Caco-2 (cell line): ENCODE measurements around the gene ATP13A1. TPM values are rescaled to one million over a fixed set of nuclear protein-coding genes. Genes with fewer than 3 reads are reported as not detected.

Experiments used
- BruUV-seq: library from RNA; stranded (reverse); fragments of 400-500 nt; replicated peaks from 2 replicates; lab custom pipeline; 2021; lab: Mats Ljungman, UMichigan
- CTCF ChIA-PET: fragments of 300-600 bp; sonication (Branson Sonifier 250); formaldehyde crosslinking; loops from one replicate; lab custom pipeline; 2022; ENCODE audit warnings: antibody characterized with exemption; lab: Charles Lee
- POLR2A ChIA-PET: fragments of 300-600 bp; sonication (Branson Sonifier 250); formaldehyde crosslinking; loops from one replicate; lab custom pipeline; 2022; ENCODE audit warnings: antibody characterized with exemption; lab: Charles Lee
- DNase-seq, 2 experiments: peaks; one replicate each; pipeline versions ENCODE4 v3.0.0 to v3.0.0-alpha.2; 2020 to 2022
- H3K27me3 ChIP-seq: replicated peaks from 2 replicates; pipeline ENCODE4 v1.6.0; 2011; ENCODE audit warnings: low read length; ENCODE audit not compliant: control insufficient read depth, insufficient read depth
- H3K36me3 ChIP-seq: 2 replicates; pipeline ENCODE4 v1.5.1; 2011; ENCODE audit warnings: low read length; ENCODE audit not compliant: control insufficient read depth, insufficient read depth
- H3K4me1 ChIP-seq: fragments of 250-450 bp; sonication (Bioruptor Pico); 2 replicates; pipeline ENCODE4 v1.5.1; 2020; ENCODE audit warnings: mild to moderate bottlenecking
- H3K4me3 ChIP-seq: 2 replicates; pipeline ENCODE4 v1.5.1; 2011; ENCODE audit warnings: low read depth, mild to moderate bottlenecking, control low read depth, low read length
- H3K9me3 ChIP-seq: fragments of 250-450 bp; sonication (Bioruptor Pico); 2 replicates; pipeline ENCODE4 v1.5.1; 2020; ENCODE audit warnings: mild to moderate bottlenecking, moderate library complexity
- H3K27ac Mint-ChIP-seq: one replicate; pipeline ENCODE4 v1.8.0; 2022; ENCODE audit warnings: mixed read lengths; ENCODE audit not compliant: unreplicated experiment
- H3K27me3 Mint-ChIP-seq: one replicate; pipeline ENCODE4 v1.8.0; 2022; ENCODE audit warnings: mixed read lengths; ENCODE audit not compliant: insufficient read depth, unreplicated experiment
- H3K36me3 Mint-ChIP-seq: one replicate; pipeline ENCODE4 v1.8.0; 2022; ENCODE audit warnings: mild to moderate bottlenecking, mixed read lengths; ENCODE audit not compliant: insufficient read depth, unreplicated experiment
- H3K4me1 Mint-ChIP-seq: one replicate; pipeline ENCODE4 v1.8.0; 2022; ENCODE audit warnings: low read depth, mixed read lengths; ENCODE audit not compliant: unreplicated experiment
- H3K4me3 Mint-ChIP-seq: one replicate; pipeline ENCODE4 v1.8.0; 2022; ENCODE audit warnings: mild to moderate bottlenecking, moderate library complexity, mixed read lengths; ENCODE audit not compliant: unreplicated experiment
- H3K9me3 Mint-ChIP-seq: one replicate; pipeline ENCODE4 v1.8.0; 2022; ENCODE audit warnings: mixed read lengths; ENCODE audit not compliant: unreplicated experiment
- CTCF ChIP-seq, 2 experiments: fragments of 200-600 bp in 1 of 2; IDR thresholded peaks; 1 replicate in 1 of 2; 2 replicates in 1 of 2; pipeline versions ENCODE4 v1.5.1 to v1.8.0; 2011 to 2022; ENCODE audit warnings: antibody characterized with exemption in 1 of 2, control low read depth in 1 of 2, inconsistent platforms in 1 of 2, low read depth in 1 of 2, low read length in 1 of 2, mild to moderate bottlenecking in 1 of 2, moderate library complexity in 1 of 2; ENCODE audit not compliant: insufficient read depth in 1 of 2, severe bottlenecking in 1 of 2, unreplicated experiment in 1 of 2
- intact Hi-C: fragments of 100-400 bp; cut with micrococcal nuclease; formaldehyde crosslinking; loops from one replicate; pipeline ENCODE4 v1.10.0; 2022; ENCODE audit not compliant: unreplicated experiment
- total RNA-seq: library from RNA; stranded (reverse); gene quantifications from 2 replicates; pipeline ENCODE4 v1.2.3, GENCODE V29; 2022

The ATP13A1 gene
- total RNA-seq, 1 experiment from 2014 or later: 83.0 TPM

GRCh38 chr19:19635313-19635702 lies 28.2 kb downstream of the ATP13A1 start:
- BruUV-seq: no TSS peak
- H3K4me1 Mint-ChIP-seq: no peaks in the 10 kb centered on the region
- intact Hi-C loops: no loop called here
- TF ChIP-seq CTCF (IDR thresholded peaks at IDR 0.05; ENCODE audit: insufficient read depth in 1 of 2, low read depth in 1 of 2, low read length in 1 of 2, severe bottlenecking in 1 of 2, unreplicated experiment in 1 of 2): no peak
- H3K9me3 ChIP-seq: no peaks in the 10 kb centered on the region
- H3K4me1 ChIP-seq: no peaks in the 10 kb centered on the region
- ChIA-PET POLR2A (no interaction called here), CTCF (no interaction called here)
- H3K4me3 ChIP-seq: no peak overlapping the region
- H3K36me3 Mint-ChIP-seq: peaks cover 33% of the 10 kb centered on the region
- no peak overlapping the region for H3K4me3 Mint-ChIP-seq
- H3K27ac Mint-ChIP-seq: no peak overlapping the region
- no peaks in the 10 kb centered on the region for H3K27me3 ChIP-seq
- no peaks in the 10 kb centered on the region for H3K9me3 Mint-ChIP-seq
- no peaks in the 10 kb centered on the region; the same call in 1 of the 2 replicates for H3K36me3 ChIP-seq
- DNase-seq: no peak
- no peaks in the 10 kb centered on the region for H3K27me3 Mint-ChIP-seq

- no peak for DNase-seq
- Mint-ChIP-seq H3K4me1 (no peaks in the 10 kb centered on the region), H3K27me3 (no peaks in the 10 kb centered on the region), H3K27ac (no peak overlapping the region), H3K36me3 (peaks cover 28% of the 10 kb centered on the region), H3K4me3 (no peak overlapping the region), H3K9me3 (no peaks in the 10 kb centered on the region)
- no peak overlapping the region for H3K4me3 ChIP-seq
- POLR2A ChIA-PET: no interaction called here
- no TSS peak for BruUV-seq
- no peaks in the 10 kb centered on the region for H3K9me3 ChIP-seq
- no peaks in the 10 kb centered on the region for H3K4me1 ChIP-seq
- CTCF ChIA-PET: no interaction called here
- intact Hi-C loops: no loop called here
- no peaks in the 10 kb centered on the region; the same call in 1 of the 2 replicates for H3K36me3 ChIP-seq
- no peaks in the 10 kb centered on the region for H3K27me3 ChIP-seq
- TF ChIP-seq CTCF (IDR thresholded peaks at IDR 0.05; ENCODE audit: insufficient read depth in 1 of 2, low read depth in 1 of 2, low read length in 1 of 2, severe bottlenecking in 1 of 2, unreplicated experiment in 1 of 2): no peak
Observed at GRCh38 chr19:19634516-19635312, 28.8 kb downstream of the ATP13A1 start.

GRCh38 chr19:19633711-19634515 lies 29.6 kb downstream of the ATP13A1 start:
- CTCF ChIA-PET: no interaction called here

More at GRCh38 chr19:19633711-19634515, 29.6 kb downstream of the ATP13A1 start:
- BruUV-seq: no TSS peak
- POLR2A ChIA-PET: no interaction called here
- Histone ChIP-seq H3K4me1 (no peaks in the 10 kb centered on the region), H3K9me3 (no peaks in the 10 kb centered on the region), H3K4me3 (no peak overlapping the region), H3K36me3 (no peaks in the 10 kb centered on the region; the same call in 1 of the 2 replicates), H3K27me3 (no peaks in the 10 kb centered on the region)
- intact Hi-C loops: no loop called here
- TF ChIP-seq CTCF (IDR thresholded peaks at IDR 0.05; ENCODE audit: insufficient read depth in 1 of 2, low read depth in 1 of 2, low read length in 1 of 2, severe bottlenecking in 1 of 2, unreplicated experiment in 1 of 2): no peak
- no peak for DNase-seq
- H3K4me1 Mint-ChIP-seq: no peaks in the 10 kb centered on the region
- peaks cover 24% of the 10 kb centered on the region for H3K36me3 Mint-ChIP-seq
- no peak overlapping the region for H3K4me3 Mint-ChIP-seq
- peak overlapping the region; percentile 11 for H3K27ac Mint-ChIP-seq
- H3K27me3 Mint-ChIP-seq: no peaks in the 10 kb centered on the region
- no peaks in the 10 kb centered on the region for H3K9me3 Mint-ChIP-seq
